Activated T-helper 1 cell treated with anti-CD3 and anti-CD28 coated beads, Interleukin-2, amount 50 U/mL, for 16 hours (primary cell): ENCODE results near the gene GTF2IRD2.
"Not testable (repeated sequence)": the region's sequence is repeated elsewhere in the genome, so short reads cannot be mapped to it uniquely, and the experiment has no call there.

Experiments used
- DNase-seq, 2 donors: peaks; one replicate each; pipeline ENCODE4 v3.0.0-alpha.2; 2020; ENCODE audit warnings: low read depth in 1 of 2, low spot score in 1 of 2

The GTF2IRD2 gene

GRCh38 chr7:74788369-74789150, 62.8 kb downstream of the GTF2IRD2 start:
- DNase-seq, result peak; percentile 88 to 91

DNA sequence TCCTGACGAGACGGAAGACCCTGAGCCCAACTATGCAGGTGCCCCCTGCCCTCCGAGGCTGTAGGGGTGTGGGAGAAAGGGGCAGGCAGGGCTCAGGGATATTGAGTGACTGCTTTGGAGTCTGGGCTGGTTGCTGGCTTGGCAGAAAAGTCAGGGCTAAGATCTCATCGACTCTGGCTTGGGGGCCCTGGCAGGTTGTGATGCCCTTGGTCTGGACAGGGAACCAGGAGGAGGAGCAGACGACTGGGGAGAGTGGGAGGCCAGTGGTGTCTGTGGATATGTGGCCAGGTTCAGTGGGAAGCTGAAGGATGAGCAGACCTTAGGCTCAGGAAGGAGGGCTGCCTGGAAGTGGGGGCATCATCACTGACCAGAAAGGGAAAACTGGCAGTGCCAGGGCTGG, 67.8 kb downstream of the GTF2IRD2 start:
- not testable (repeated sequence) for DNase-seq

DNA sequence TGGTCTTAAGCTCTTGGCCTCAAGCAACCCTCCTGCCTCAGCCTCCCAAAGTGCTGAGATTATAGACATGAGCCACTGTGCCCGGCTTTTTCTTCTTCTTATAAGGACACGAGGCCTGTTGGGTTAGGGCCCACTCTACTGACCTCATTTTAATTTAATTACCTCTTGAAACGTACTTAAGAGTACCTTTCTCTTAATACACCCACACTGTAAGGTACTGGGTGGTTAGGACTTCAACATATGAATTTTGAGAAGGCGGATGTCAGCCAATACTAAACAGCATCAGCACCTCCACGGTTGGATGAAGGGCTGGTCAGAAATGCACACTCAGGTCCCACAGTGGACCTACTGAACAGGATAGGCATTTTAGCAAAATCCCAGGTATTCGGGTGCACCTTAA, 69.7 kb downstream of the GTF2IRD2 start:
- not testable (repeated sequence) for DNase-seq

DNA sequence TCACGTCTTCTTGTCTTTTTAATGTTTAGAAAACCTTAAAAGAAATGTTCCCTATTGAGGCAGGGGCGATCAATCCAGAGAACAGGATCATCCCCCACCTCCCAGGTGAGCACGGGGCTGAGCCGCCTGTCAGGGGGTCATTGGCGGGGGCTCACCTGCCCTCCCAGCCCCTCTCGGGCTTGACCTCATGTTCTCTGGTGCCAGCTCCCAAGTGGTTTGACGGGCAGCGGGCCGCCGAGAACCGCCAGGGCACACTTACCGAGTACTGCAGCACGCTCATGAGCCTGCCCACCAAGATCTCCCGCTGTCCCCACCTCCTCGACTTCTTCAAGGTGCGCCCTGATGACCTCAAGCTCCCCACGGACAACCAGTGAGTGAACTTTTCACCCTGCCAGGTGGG, 72.4 kb downstream of the GTF2IRD2 start:
- not testable (repeated sequence) for DNase-seq

DNA sequence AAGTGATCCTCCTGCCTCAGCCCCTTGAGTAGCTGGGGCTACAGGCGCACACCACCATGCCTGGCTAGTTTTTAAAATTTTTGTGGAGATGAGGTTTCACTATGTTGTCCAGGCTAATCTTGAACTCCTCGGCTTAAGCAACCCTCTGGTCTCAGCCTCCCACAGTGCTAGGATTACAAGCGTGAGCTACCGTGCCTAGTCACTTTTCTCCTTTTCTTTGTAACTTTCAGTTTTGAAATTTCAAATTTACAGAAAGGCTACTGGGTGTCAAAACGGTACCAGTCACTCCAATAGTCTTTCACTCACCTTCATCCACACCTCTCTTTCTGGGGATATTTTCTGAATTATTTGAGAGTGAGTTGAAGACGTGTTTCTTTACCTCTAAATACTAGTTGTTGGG, 76.3 kb downstream of the GTF2IRD2 start:
- DNase-seq, result not testable (repeated sequence)

DNA sequence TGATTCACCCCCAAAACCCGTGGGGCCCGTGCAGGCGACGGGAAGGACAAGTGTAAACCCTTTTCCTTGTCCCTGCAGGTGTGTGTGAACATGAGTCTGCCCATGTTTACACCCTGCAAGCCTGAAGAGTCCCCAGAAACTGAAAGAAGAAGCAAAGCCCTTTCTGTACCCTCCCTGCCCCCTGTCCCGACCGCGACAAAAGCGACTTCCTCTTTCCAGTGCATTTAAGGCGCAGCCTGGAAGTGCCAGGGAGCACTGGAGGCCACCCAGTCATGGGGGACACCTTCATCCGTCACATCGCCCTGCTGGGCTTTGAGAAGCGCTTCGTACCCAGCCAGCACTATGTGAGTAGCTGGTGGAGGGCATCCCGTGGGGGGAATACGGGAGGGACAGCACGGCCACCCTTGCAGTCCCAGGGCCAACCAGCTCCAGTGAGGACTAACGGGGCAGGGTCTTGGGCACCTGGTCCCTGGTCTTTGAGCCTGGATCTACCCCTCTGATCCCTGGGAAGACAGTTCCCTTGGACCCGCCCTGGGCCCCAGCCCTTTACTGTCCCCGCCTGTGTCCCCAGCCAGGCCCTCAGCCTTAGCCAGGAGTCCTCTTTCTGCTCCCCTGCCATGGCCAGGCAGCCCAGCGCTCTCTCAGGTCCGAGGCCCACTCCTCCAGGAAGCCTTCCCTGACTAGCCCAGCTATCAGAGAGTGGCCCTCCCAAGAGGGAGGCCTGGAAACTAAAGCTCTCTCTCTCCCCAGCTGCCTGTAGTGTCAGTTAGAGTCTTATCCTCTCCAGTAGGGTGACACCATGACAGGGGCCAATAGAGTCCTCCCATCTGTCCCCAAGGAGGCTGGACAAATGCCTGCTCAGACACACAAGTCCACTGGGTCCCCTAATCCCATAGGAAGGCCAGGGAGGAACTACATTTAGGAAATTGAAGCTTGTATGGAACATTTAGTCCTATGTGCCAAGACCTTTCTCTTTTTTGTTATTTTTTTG, 77.3 kb downstream of the GTF2IRD2 start, which contains the start of gene NCF1:
NCF1 (plus strand) TSS at position 252 of the 991 bp plus-strand sequence; CDS start at position 273, 21 bp downstream.
- not testable (repeated sequence) for DNase-seq

GRCh38 chr7:74772093-74772492, 79.3 kb downstream of the GTF2IRD2 start:
- not testable (repeated sequence) for DNase-seq

GRCh38 chr7:74770062-74770461, 81.3 kb downstream of the GTF2IRD2 start:
- not testable (repeated sequence) for DNase-seq

GRCh38 chr7:74766991-74767390, 84.4 kb downstream of the GTF2IRD2 start:
- DNase-seq, result not testable (repeated sequence)

DNA sequence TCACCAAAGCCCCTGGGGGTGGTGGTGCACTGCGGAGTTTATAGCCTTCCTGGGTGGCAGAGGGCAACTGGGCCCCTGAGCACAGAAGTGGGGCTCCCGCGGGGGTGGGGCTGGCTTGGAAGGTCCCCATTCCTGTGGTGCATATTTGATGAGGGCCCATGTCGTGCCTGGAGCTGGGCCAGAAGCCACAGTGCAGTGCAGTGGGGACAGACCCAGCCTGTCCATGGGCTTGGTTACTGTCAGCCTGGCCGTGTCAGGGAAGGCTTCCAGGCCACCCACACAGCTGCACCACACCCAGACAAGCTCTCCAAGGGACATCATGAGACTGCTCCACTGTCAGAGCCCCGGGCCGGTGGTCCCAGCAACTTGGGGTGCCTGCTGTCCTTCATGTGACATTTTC, 84.9 kb downstream of the GTF2IRD2 start:
- not testable (repeated sequence) for DNase-seq

DNA sequence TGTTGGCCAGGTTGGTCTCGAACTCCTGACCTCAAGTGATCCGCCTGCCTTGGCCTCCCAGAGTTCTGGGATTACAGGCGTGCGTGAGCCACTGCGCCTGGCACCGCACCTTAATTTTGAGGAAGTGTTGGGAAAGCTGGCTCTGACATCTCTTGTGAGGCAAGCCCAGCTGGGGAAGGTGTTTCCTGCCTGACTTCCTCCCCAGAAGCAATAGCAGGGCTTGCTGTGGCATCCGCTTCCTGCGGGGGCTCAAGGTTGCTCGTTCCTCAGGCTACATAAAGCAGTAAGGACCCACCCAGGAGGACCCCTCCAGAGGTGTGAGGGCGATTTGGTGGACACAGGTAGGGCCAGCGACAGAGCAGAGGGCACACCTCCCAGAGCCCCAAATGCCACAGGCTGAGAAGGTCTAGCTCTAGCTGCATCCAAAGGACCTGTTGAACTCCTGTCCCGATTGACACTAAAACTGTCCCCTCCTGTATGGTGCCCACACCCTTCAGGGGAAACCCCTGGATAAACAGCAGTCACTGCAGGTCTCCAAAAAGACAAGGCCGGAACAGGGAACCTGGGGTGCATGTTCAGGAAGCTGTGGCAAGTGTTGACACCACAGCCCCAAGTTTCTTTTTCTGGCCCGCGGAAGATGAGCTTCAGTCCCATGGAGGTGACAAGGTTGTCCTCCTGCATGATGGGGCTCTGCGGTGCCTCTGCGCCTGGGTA, 86.0 kb downstream of the GTF2IRD2 start:
- DNase-seq, result not testable (repeated sequence)

GRCh38 chr7:74758982-74759381, 92.4 kb downstream of the GTF2IRD2 start:
- DNase-seq, result not testable (repeated sequence)

DNA sequence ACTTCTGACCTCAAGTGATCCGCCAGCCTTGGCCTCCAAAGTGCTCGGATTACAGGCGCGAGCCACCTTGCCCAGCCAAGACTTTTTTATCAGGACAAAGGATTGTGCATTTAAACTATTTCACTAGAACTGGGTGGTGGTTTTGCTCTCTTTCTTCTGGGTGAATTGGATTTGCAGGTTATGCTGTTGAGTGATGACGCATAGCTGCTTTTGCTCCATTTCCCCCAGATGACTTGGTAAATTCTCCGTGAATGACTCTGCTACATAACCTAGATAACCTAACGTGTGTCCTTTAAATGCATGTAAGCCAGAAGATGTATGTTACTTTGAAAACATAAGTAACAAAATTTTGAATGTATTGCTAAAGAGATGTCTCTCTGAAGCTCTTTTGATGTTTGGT, 93.1 kb downstream of the GTF2IRD2 start:
- DNase-seq, result not testable (repeated sequence)

DNA sequence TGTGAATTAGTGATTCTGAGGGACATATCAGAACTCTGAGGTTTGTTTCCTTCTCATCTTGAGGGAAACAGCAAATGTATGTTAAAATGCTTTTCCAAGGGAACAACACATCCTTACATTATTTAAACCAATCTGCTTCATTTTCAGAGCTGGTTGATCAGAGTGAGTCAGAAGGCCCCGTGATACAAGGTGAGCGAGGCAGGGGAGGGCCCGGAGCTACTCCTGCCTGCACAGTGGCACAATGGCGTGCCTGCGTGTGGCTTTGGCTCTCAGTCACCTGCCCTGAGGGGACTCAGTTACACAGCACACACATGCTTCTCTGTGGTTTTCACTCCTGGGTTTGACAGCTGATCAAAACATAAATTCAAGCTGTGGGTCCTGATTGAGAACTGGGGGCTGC, 94.7 kb downstream of the GTF2IRD2 start:
- DNase-seq, result not testable (repeated sequence)

GRCh38 chr7:74753921-74754482, 97.4 kb downstream of the GTF2IRD2 start:
- not testable (repeated sequence) for DNase-seq
